HCT116 (cell line): ENCODE measurements around the gene MOGAT3. TPM values are rescaled to one million over a fixed set of nuclear protein-coding genes. Genes with fewer than 3 reads are reported as not detected.

Experiments
- ATAC-seq: fragments of 200-7000 bp; cut with Tn5 transposase; 2 replicates; pipeline ENCODE4 v1.9.1; 2020; ENCODE audit warnings: mild to moderate bottlenecking, moderate library complexity
- BruUV-seq: library from RNA; stranded (reverse); fragments of 400-500 nt; replicated peaks from 2 replicates; lab custom pipeline; 2021; lab: Mats Ljungman, UMichigan
- CTCF ChIA-PET: fragments of 300-600 bp; sonication (Branson Sonifier 250); formaldehyde crosslinking; loops from one replicate; lab custom pipeline; 2021; ENCODE audit warnings: antibody characterized with exemption; lab: Charles Lee
- POLR2A ChIA-PET: fragments of 300-600, 350-600 bp; sonication (Branson Sonifier 250); formaldehyde crosslinking; loops from one replicate; lab custom pipeline; 2021; ENCODE audit warnings: antibody characterized with exemption; lab: Charles Lee
- RAD21 ChIA-PET, 2 experiments: fragments of 300-600 bp; sonication (Branson Sonifier 250); formaldehyde crosslinking; loops; one replicate each; lab custom pipeline; 2023; ENCODE audit warnings: low total read pairs in 2 of 2; ENCODE audit not compliant: uncharacterized antibody in 2 of 2, unreplicated experiment in 2 of 2, low non-redundant PET in 1 of 2; lab: Charles Lee
- DNase-seq: peaks from one replicate; pipeline ENCODE4 v3.0.0-alpha.2; 2010; ENCODE audit warnings: low read depth, low spot score
- H2AFZ ChIP-seq: fragments of 200-600 bp; shearing (Covaris generic), sonication (generic); 2 replicates; pipeline ENCODE4 v1.6.1; 2017; ENCODE audit warnings: low read depth, mixed run types, mixed read lengths, antibody characterized with exemption, low read length; ENCODE audit not compliant: poor library complexity, severe bottlenecking
- H3K27ac ChIP-seq: 2 replicates; pipeline ENCODE4 v1.5.1; 2012; ENCODE audit warnings: low read depth, low read length
- H3K27me3 ChIP-seq: fragments of 200-600 bp; sonication (generic); 2 replicates; pipeline ENCODE4 v1.6.1; 2016; ENCODE audit warnings: mixed run types, low read length, mixed read lengths; ENCODE audit not compliant: insufficient read depth
- H3K36me3 ChIP-seq, 2 experiments: fragments of 200-500 bp in 1 of 2; fragments of 200-600 bp in 1 of 2; sonication (Bioruptor generic) in 1 of 2; sonication (generic) in 1 of 2; 2 replicates each; pipeline versions ENCODE4 v1.5.1 to v1.6.1; 2014 to 2016; ENCODE audit warnings: low read length in 2 of 2, inconsistent platforms in 1 of 2, mixed read lengths in 1 of 2, mixed run types in 1 of 2; ENCODE audit not compliant: insufficient read depth in 2 of 2, control insufficient read depth in 1 of 2
- H3K4me1 ChIP-seq, 2 experiments: fragments of 200-600 bp in 1 of 2; sonication (generic) in 1 of 2; 2 replicates each; pipeline versions ENCODE4 v1.5.1 to v1.6.1; 2012 to 2017; ENCODE audit warnings: low read length in 2 of 2, inconsistent platforms in 1 of 2, mild to moderate bottlenecking in 1 of 2, mixed read lengths in 1 of 2, mixed run types in 1 of 2, moderate library complexity in 1 of 2; ENCODE audit not compliant: insufficient read depth in 2 of 2, control insufficient read depth in 1 of 2
- H3K4me2 ChIP-seq: fragments of 200-600 bp; sonication (generic); 2 replicates; pipeline ENCODE4 v1.6.1; 2017; ENCODE audit warnings: mixed run types, low read length, mixed read lengths
- H3K4me3 ChIP-seq, 2 experiments: fragments of 200-600 bp in 1 of 2; sonication (generic) in 1 of 2; replicated peaks in 1 of 2; 2 replicates each; pipeline ENCODE4 v1.5.1; 2011 to 2016; ENCODE audit warnings: low read length in 2 of 2, control low read depth in 1 of 2, low read depth in 1 of 2, mild to moderate bottlenecking in 1 of 2, mixed read lengths in 1 of 2, mixed run types in 1 of 2
- H3K79me2 ChIP-seq: fragments of 200-600 bp; sonication (generic); 2 replicates; pipeline ENCODE4 v1.6.1; 2017; ENCODE audit warnings: mild to moderate bottlenecking, mixed run types, low read length, moderate library complexity, mixed read lengths; ENCODE audit not compliant: insufficient read depth
- H3K9ac ChIP-seq: fragments of 200-600 bp; sonication (generic); 2 replicates; pipeline ENCODE4 v1.6.1; 2016; ENCODE audit warnings: low read length, mixed read lengths
- H3K9me2 ChIP-seq: fragments of 200-600 bp; sonication (generic), shearing (Covaris generic); 2 replicates; pipeline ENCODE4 v1.6.1; 2017; ENCODE audit warnings: mixed run types, mild to moderate bottlenecking, moderate library complexity; ENCODE audit not compliant: insufficient read depth
- H3K9me3 ChIP-seq, 2 experiments: fragments of 200-500 bp in 1 of 2; fragments of 200-600 bp in 1 of 2; sonication (Bioruptor generic) in 1 of 2; sonication (generic) in 1 of 2; 2 replicates each; pipeline ENCODE4 v1.6.1; 2014 to 2017; ENCODE audit warnings: low read length in 2 of 2, mixed read lengths in 2 of 2, inconsistent platforms in 1 of 2, low read depth in 1 of 2, mild to moderate bottlenecking in 1 of 2, mixed run types in 1 of 2, moderate library complexity in 1 of 2; ENCODE audit not compliant: control insufficient read depth in 1 of 2, insufficient read depth in 1 of 2
- H4K20me1 ChIP-seq: fragments of 200-600 bp; sonication (generic), shearing (Covaris generic); 2 replicates; pipeline ENCODE4 v1.6.1; 2017; ENCODE audit warnings: mixed run types, mild to moderate bottlenecking, moderate library complexity; ENCODE audit not compliant: insufficient read depth
- CBX3 ChIP-seq: IDR thresholded peaks from 2 replicates; pipeline ENCODE4 v1.6.1; 2012; ENCODE audit warnings: low read depth
- CEBPB ChIP-seq: IDR thresholded peaks from 2 replicates; pipeline ENCODE4 v1.6.1; 2012; ENCODE audit warnings: low read depth
- EGR1 ChIP-seq: IDR thresholded peaks from 2 replicates; pipeline ENCODE4 v1.6.1; 2012; ENCODE audit warnings: low read depth
- ELF1 ChIP-seq: IDR thresholded peaks from 2 replicates; pipeline ENCODE4 v1.6.1; 2012; ENCODE audit warnings: low read depth, borderline replicate concordance
- EZH2 ChIP-seq: fragments of 200-600 bp; sonication (generic); IDR thresholded peaks from 2 replicates; pipeline ENCODE4 v1.6.1; 2017; ENCODE audit warnings: antibody characterized with exemption, mixed run types
- EZH2phosphoT487 ChIP-seq: fragments of 200-600 bp; IDR thresholded peaks from 2 replicates; pipeline ENCODE4 v1.6.1; 2018; ENCODE audit warnings: antibody characterized with exemption, borderline replicate concordance
- JUND ChIP-seq: IDR thresholded peaks from 2 replicates; pipeline ENCODE4 v1.6.1; 2012
- POLR2A ChIP-seq: IDR thresholded peaks from 2 replicates; pipeline ENCODE4 v1.7.0; 2011; ENCODE audit warnings: borderline replicate concordance; ENCODE audit not compliant: insufficient read depth, insufficient read length; ENCODE audit errors: extremely low read depth
- POLR2AphosphoS5 ChIP-seq: IDR thresholded peaks from 2 replicates; pipeline ENCODE4 v1.6.1; 2011; ENCODE audit warnings: mild to moderate bottlenecking, low read depth, low read length, moderate library complexity
- RAD21 ChIP-seq: IDR thresholded peaks from 2 replicates; pipeline ENCODE4 v1.6.1; 2012; ENCODE audit warnings: low read depth, mild to moderate bottlenecking
- SIN3A ChIP-seq: IDR thresholded peaks from 2 replicates; pipeline ENCODE4 v1.6.1; 2012; ENCODE audit warnings: low read depth
- SP1 ChIP-seq: IDR thresholded peaks from 2 replicates; pipeline ENCODE4 v1.6.1; 2012; ENCODE audit warnings: low read depth
- SRF ChIP-seq: IDR thresholded peaks from 2 replicates; pipeline ENCODE4 v1.6.1; 2012; ENCODE audit warnings: low read depth
- YY1 ChIP-seq: IDR thresholded peaks from 2 replicates; pipeline ENCODE4 v1.6.1; 2011; ENCODE audit warnings: low read length, low read depth, moderate library complexity, mild to moderate bottlenecking; ENCODE audit not compliant: insufficient replicate concordance; ENCODE audit errors: extremely low read depth
- ZFX ChIP-seq: fragments of 450-650 bp; IDR thresholded peaks from 2 replicates; pipeline ENCODE4 v1.6.1; 2017
- ZNF274 ChIP-seq: fragments of 200-500 bp; sonication (Bioruptor generic); IDR thresholded peaks from 2 replicates; pipeline ENCODE4 v1.6.1; 2014; ENCODE audit warnings: mild to moderate bottlenecking, low read depth, low read length, inconsistent platforms
- intact Hi-C: fragments of 100-400 bp; cut with micrococcal nuclease; formaldehyde crosslinking; loops from 2 replicates; pipeline ENCODE4 v1.10.0; 2022
- total RNA-seq: library from RNA; stranded (reverse); gene quantifications from one replicate; pipeline ENCODE4 v1.2.1, GENCODE V29; 2021; ENCODE audit not compliant: unreplicated experiment
- TF ChIP-seq, protein P1 (sequence below): IDR thresholded peaks from 2 replicates; pipeline ENCODE4 v1.6.1; 2012
- TF ChIP-seq, protein P2 (sequence below): IDR thresholded peaks from 2 replicates; pipeline ENCODE4 v1.6.1; 2012; ENCODE audit warnings: low read depth
- TF ChIP-seq, protein P3 (sequence below), 3 experiments: fragments of 200-600 bp in 1 of 3; sonication (generic) in 1 of 3; IDR thresholded peaks in 2 of 3; conservative IDR thresholded peaks in 1 of 3; 2 replicates each; pipeline ENCODE4 v1.5.1; 2012 to 2017; ENCODE audit warnings: low read depth in 2 of 3, low read length in 2 of 3, antibody characterized with exemption in 1 of 3, borderline replicate concordance in 1 of 3, control low read depth in 1 of 3, mild to moderate bottlenecking in 1 of 3, mixed read lengths in 1 of 3, mixed run types in 1 of 3, moderate library complexity in 1 of 3; ENCODE audit not compliant: insufficient read depth in 1 of 3
- TF ChIP-seq, protein P4 (sequence below): IDR thresholded peaks from 2 replicates; pipeline ENCODE4 v1.6.1; 2011; ENCODE audit warnings: mild to moderate bottlenecking, low read length, moderate library complexity; ENCODE audit not compliant: insufficient replicate concordance; ENCODE audit errors: extremely low read depth

Gene MOGAT3
- total RNA-seq, 1 experiment from 2014 or later, result not detected

DNA sequence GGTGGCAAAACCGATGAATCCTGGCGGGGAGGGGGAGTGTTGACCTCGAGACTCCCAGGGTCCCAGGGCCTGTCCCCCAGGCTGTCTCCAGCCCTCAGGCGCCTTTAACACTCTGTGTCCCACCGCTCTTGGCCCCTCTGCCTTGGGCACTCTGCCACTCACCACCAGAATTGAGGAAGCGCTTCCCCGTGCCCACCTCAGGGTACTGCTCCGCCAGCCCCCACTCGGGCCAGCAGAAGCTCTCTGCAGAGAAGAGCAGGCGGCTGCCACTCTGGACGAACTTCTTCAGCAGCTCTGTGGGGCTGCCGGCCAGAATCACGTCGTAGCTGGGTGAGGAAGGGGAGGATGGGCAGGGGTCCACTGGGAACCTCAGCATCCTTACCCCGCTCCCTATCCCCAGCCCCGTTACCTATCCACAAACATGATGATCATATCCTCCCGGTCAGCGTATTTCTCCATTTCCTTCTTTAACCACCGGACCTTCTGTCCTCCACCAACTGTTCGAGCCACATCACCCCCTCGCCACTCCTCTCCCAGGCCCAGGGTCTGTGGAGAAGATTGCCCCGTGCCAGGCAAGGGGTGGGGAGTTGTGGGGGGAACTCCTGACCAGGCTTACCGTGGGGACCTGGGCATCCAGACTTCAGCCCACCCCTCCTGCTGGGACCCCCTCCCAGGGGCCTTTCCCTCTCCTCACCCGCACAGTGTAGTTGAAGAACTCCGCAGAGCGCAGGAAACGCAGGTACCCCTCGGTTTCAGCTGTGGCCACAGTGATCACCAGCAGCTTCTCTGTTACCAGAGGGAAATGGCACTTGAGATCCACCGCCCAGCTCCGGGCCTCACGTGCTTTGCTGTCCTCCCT lies 15.4 kb upstream of the MOGAT3 start:
- Histone ChIP-seq H3K9me2 (no peaks in the 10 kb centered on the region), H3K27ac (peak overlapping the region; percentile 91), H3K4me2 (peak overlapping the region; percentile 97), H3K9ac (peak overlapping the region; percentile 85), H4K20me1 (no peaks in the 10 kb centered on the region), H2AFZ (no peak overlapping the region), H3K79me2 (peaks cover 36% of the 10 kb centered on the region), H3K4me1 (peaks cover 0 to 21% of the 10 kb centered on the region in 2 experiments; a peak in 2 of 4 replicates), H3K27me3 (no peaks in the 10 kb centered on the region), H3K9me3 (no peaks in the 10 kb centered on the region), H3K36me3 (peaks cover 0 to 9% of the 10 kb centered on the region in 2 experiments; a peak in 3 of 4 replicates), H3K4me3 (peak overlapping the region; percentile 93 to 97)
- intact Hi-C loops, result no loop called here
- BruUV-seq, result TSS peak; percentile 47
- ATAC-seq (no peak), DNase-seq (no peak)
- TF ChIP-seq EZH2 (no peak), POLR2AphosphoS5 (no peak), SP1 (no peak), CBX3 (no peak), EZH2phosphoT487 (no peak), SIN3A (no peak), YY1 (no peak), ZNF274 (no peak), SRF (no peak), JUND (no peak), EGR1 (no peak), ZFX (no peak), POLR2A (no peak), CEBPB (no peak), RAD21 (no peak), ELF1 (no peak)
- TF ChIP-seq, protein P1, sequence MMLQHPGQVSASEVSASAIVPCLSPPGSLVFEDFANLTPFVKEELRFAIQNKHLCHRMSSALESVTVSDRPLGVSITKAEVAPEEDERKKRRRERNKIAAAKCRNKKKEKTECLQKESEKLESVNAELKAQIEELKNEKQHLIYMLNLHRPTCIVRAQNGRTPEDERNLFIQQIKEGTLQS, result no peak
- TF ChIP-seq, protein P2, sequence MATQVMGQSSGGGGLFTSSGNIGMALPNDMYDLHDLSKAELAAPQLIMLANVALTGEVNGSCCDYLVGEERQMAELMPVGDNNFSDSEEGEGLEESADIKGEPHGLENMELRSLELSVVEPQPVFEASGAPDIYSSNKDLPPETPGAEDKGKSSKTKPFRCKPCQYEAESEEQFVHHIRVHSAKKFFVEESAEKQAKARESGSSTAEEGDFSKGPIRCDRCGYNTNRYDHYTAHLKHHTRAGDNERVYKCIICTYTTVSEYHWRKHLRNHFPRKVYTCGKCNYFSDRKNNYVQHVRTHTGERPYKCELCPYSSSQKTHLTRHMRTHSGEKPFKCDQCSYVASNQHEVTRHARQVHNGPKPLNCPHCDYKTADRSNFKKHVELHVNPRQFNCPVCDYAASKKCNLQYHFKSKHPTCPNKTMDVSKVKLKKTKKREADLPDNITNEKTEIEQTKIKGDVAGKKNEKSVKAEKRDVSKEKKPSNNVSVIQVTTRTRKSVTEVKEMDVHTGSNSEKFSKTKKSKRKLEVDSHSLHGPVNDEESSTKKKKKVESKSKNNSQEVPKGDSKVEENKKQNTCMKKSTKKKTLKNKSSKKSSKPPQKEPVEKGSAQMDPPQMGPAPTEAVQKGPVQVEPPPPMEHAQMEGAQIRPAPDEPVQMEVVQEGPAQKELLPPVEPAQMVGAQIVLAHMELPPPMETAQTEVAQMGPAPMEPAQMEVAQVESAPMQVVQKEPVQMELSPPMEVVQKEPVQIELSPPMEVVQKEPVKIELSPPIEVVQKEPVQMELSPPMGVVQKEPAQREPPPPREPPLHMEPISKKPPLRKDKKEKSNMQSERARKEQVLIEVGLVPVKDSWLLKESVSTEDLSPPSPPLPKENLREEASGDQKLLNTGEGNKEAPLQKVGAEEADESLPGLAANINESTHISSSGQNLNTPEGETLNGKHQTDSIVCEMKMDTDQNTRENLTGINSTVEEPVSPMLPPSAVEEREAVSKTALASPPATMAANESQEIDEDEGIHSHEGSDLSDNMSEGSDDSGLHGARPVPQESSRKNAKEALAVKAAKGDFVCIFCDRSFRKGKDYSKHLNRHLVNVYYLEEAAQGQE, result no peak
- TF ChIP-seq, protein P3, sequence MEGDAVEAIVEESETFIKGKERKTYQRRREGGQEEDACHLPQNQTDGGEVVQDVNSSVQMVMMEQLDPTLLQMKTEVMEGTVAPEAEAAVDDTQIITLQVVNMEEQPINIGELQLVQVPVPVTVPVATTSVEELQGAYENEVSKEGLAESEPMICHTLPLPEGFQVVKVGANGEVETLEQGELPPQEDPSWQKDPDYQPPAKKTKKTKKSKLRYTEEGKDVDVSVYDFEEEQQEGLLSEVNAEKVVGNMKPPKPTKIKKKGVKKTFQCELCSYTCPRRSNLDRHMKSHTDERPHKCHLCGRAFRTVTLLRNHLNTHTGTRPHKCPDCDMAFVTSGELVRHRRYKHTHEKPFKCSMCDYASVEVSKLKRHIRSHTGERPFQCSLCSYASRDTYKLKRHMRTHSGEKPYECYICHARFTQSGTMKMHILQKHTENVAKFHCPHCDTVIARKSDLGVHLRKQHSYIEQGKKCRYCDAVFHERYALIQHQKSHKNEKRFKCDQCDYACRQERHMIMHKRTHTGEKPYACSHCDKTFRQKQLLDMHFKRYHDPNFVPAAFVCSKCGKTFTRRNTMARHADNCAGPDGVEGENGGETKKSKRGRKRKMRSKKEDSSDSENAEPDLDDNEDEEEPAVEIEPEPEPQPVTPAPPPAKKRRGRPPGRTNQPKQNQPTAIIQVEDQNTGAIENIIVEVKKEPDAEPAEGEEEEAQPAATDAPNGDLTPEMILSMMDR (IDR thresholded peaks at IDR 0.05 in 2 of 3, conservative IDR thresholded peaks at IDR 0.05 in 1 of 3; ENCODE audit: borderline replicate concordance in 1 of 3, insufficient read depth in 1 of 3, low read depth in 2 of 3, low read length in 2 of 3), result no peak
- TF ChIP-seq, protein P4, sequence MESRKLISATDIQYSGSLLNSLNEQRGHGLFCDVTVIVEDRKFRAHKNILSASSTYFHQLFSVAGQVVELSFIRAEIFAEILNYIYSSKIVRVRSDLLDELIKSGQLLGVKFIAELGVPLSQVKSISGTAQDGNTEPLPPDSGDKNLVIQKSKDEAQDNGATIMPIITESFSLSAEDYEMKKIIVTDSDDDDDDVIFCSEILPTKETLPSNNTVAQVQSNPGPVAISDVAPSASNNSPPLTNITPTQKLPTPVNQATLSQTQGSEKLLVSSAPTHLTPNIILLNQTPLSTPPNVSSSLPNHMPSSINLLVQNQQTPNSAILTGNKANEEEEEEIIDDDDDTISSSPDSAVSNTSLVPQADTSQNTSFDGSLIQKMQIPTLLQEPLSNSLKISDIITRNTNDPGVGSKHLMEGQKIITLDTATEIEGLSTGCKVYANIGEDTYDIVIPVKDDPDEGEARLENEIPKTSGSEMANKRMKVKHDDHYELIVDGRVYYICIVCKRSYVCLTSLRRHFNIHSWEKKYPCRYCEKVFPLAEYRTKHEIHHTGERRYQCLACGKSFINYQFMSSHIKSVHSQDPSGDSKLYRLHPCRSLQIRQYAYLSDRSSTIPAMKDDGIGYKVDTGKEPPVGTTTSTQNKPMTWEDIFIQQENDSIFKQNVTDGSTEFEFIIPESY, result no peak
- ChIA-PET POLR2A (interaction anchor here (0.5 kb wide), 1 partner anchor 81 kb away, joined by 4 read pairs; no protein-coding TSS in a partner anchor), CTCF (interaction anchor here (2.2 to 2.3 kb wide), 2 partner anchors 24 to 72 kb away, joined by 12 to 21 read pairs; no protein-coding TSS in a partner anchor), RAD21 (no interaction called here)
